Measurements from ENCODE around the gene RAPGEF1. TPM values are rescaled to one million over a fixed set of nuclear protein-coding genes. Genes with fewer than 3 reads are reported as not detected.

RAPGEF1 gene
- total and polyA plus RNA-seq, 2 of the 13 experiments (the other 11 are each of a cell fraction or from before 2014, with no cell fraction given): 21.2 to 38.9 TPM

- no TSS peak for BruUV-seq (replicated peaks)
- ATAC-seq (no peak), DNase-seq (ENCODE audit: low spot score) (no peak), FAIRE-seq (no peak)
- Histone ChIP-seq H3K27me3 (ENCODE audit: control insufficient read depth in 1 of 2, insufficient read depth in 2 of 2, low read length in 2 of 2) (no peaks in the 10 kb centered on the region), H2AFZ (ENCODE audit: low read length) (no peak overlapping the region), H3K4me1 (ENCODE audit: insufficient read depth, low read length) (0 out of 2 replicates have a peak, but pooled peaks cover 6% of the 10 kb centered on the region), H3K4me3 (replicated peaks in 1 of 3; ENCODE audit: insufficient read depth in 1 of 3, low read depth in 2 of 3, low read length in 3 of 3) (no peak overlapping the region), H3K9me3 (ENCODE audit: low read length) (no peaks in the 10 kb centered on the region), H3K27ac (ENCODE audit: extremely low read length, insufficient read depth, low read length) (no peak overlapping the region), H3K9ac (ENCODE audit: insufficient read depth, low read depth, low read length) (no peak overlapping the region), H4K20me1 (ENCODE audit: insufficient read depth, low read length) (no peaks in the 10 kb centered on the region), H3K4me2 (ENCODE audit: low read depth, low read length) (no peak overlapping the region), H3K36me3 (replicated peaks in 1 of 2; ENCODE audit: control insufficient read depth in 1 of 2, insufficient read depth in 2 of 2, low read length in 2 of 2) (peaks cover 9 to 57% of the 10 kb centered on the region in 2 experiments; a peak in 4 of 5 replicates), H3K79me2 (ENCODE audit: insufficient read depth, low read length) (no peaks in the 10 kb centered on the region)
- in situ Hi-C loops (cut with HindIII; ENCODE audit: extremely low pct_ligation_motif_present, low pct_unique_long_range_greater_than_20kb): loop anchor here (25.0 kb wide), 1 partner anchor 655 kb away; no protein-coding TSS in a partner anchor
- ChIA-PET CTCF (ENCODE audit: low intra/inter-chr PET ratio, low total read pairs) (no interaction called here), POLR2A (no interaction called here)
- intact Hi-C loops (cut with micrococcal nuclease; ENCODE audit: unreplicated experiment): no loop called here
- TF ChIP-seq TEAD3 (CRISPR knock-in tag; optimal IDR thresholded peaks at IDR 0.05; ENCODE audit: borderline replicate concordance) (no peak), AGO2 (optimal IDR thresholded peaks at IDR 0.05; ENCODE audit: low read depth, low read length) (peak; percentile 66), ZNF614 (CRISPR knock-in tag; IDR thresholded peaks at IDR 0.05; ENCODE audit: borderline replicate concordance) (no peak), IKZF1 (IDR thresholded peaks at IDR 0.05) (no peak)
- 94% methylated on average over 19 of the region's 27 CpGs for WGBS (ENCODE audit: low lambda C conversion rate)
Observed at GRCh38 chr9:131582466-131583336, 157.2 kb downstream of the RAPGEF1 start.

GRCh38 chr9:131582056-131582455 is 157.8 kb downstream of the RAPGEF1 start:
- intact Hi-C loops (cut with micrococcal nuclease; ENCODE audit: unreplicated experiment) (no loop called here), in situ Hi-C loops (cut with HindIII; ENCODE audit: extremely low pct_ligation_motif_present, low pct_unique_long_range_greater_than_20kb) (loop anchor here (25.0 kb wide), 1 partner anchor 655 kb away; no protein-coding TSS in a partner anchor)
- Histone ChIP-seq H3K4me2 (ENCODE audit: low read depth, low read length) (no peak overlapping the region), H3K9me3 (ENCODE audit: low read length) (no peaks in the 10 kb centered on the region), H3K27me3 (ENCODE audit: control insufficient read depth in 1 of 2, insufficient read depth in 2 of 2, low read length in 2 of 2) (no peaks in the 10 kb centered on the region), H4K20me1 (ENCODE audit: insufficient read depth, low read length) (no peaks in the 10 kb centered on the region), H3K4me1 (ENCODE audit: insufficient read depth, low read length) (0 out of 2 replicates have a peak, but pooled peaks cover 6% of the 10 kb centered on the region), H3K4me3 (replicated peaks in 1 of 3; ENCODE audit: insufficient read depth in 1 of 3, low read depth in 2 of 3, low read length in 3 of 3) (no peak overlapping the region), H3K79me2 (ENCODE audit: insufficient read depth, low read length) (no peaks in the 10 kb centered on the region), H3K9ac (ENCODE audit: insufficient read depth, low read depth, low read length) (no peak overlapping the region), H3K36me3 (replicated peaks in 1 of 2; ENCODE audit: control insufficient read depth in 1 of 2, insufficient read depth in 2 of 2, low read length in 2 of 2) (peaks cover 9 to 55% of the 10 kb centered on the region in 2 experiments; a peak in 4 of 5 replicates), H3K27ac (ENCODE audit: extremely low read length, insufficient read depth, low read length) (no peak overlapping the region), H2AFZ (ENCODE audit: low read length) (no peak overlapping the region)
- TF ChIP-seq CENPT (CRISPR knock-in tag; IDR thresholded peaks at IDR 0.05; ENCODE audit: low read depth): no peak
- no peak for TF ChIP-seq MBD4 (IDR thresholded peaks at IDR 0.05; ENCODE audit: borderline replicate concordance, low read length)
- TF ChIP-seq ARNTL (CRISPR knock-in tag; IDR thresholded peaks at IDR 0.05): no peak
- TF ChIP-seq ZNF740 (CRISPR knock-in tag; IDR thresholded peaks at IDR 0.05): no peak
- no peak for TF ChIP-seq IKZF5 (CRISPR knock-in tag; IDR thresholded peaks at IDR 0.05)
- no peak for TF ChIP-seq ZNF260 (CRISPR knock-in tag; IDR thresholded peaks at IDR 0.05; ENCODE audit: borderline replicate concordance, low read depth)
- DNase-seq (ENCODE audit: low spot score) (no peak), FAIRE-seq (no peak), ATAC-seq (no peak)
- WGBS (ENCODE audit: low lambda C conversion rate): 99% methylated on average over 10 of the region's 10 CpGs
- POLR2A ChIA-PET: no interaction called here
- no TSS peak for BruUV-seq (replicated peaks)
- CTCF ChIA-PET (ENCODE audit: low intra/inter-chr PET ratio, low total read pairs): no interaction called here
